CD14-positive monocyte (primary cell): ENCODE data around the gene CIB1. TPM values are rescaled to one million over a fixed set of nuclear protein-coding genes. Genes with fewer than 3 reads are reported as not detected.

Source experiments
- DNase-seq, 3 donors: peaks; one replicate each; pipeline ENCODE4 v3.0.0-alpha.2; 2011 to 2022
- H2AFZ ChIP-seq: 2 replicates; pipeline ENCODE4 v1.6.0; 2012; ENCODE audit warnings: mild to moderate bottlenecking, low read depth, low read length, inconsistent platforms; ENCODE audit not compliant: insufficient read depth, poor library complexity, severe bottlenecking
- H3K27ac ChIP-seq, 2 donors: 1 replicate in 1 of 2; 2 replicates in 1 of 2; pipeline ENCODE4 v1.5.1; 2012 to 2013; ENCODE audit warnings: low read length in 2 of 2, control low read depth in 1 of 2, inconsistent platforms in 1 of 2, low read depth in 1 of 2, mild to moderate bottlenecking in 1 of 2
- H3K27me3 ChIP-seq, 2 donors: one replicate each; pipeline versions ENCODE4 v1.6.0 to v1.6.1; 2011 to 2013; ENCODE audit warnings: low read length in 2 of 2; ENCODE audit not compliant: control insufficient read depth in 2 of 2, insufficient read depth in 2 of 2
- H3K36me3 ChIP-seq, 2 donors: replicated peaks in 1 of 2; 1 replicate in 1 of 2; 2 replicates in 1 of 2; pipeline versions ENCODE4 v1.5.1 to v1.6.1; 2012 to 2013; ENCODE audit warnings: low read length in 2 of 2, control low read depth in 1 of 2, inconsistent platforms in 1 of 2, mild to moderate bottlenecking in 1 of 2; ENCODE audit not compliant: insufficient read depth in 2 of 2, control insufficient read depth in 1 of 2
- H3K4me1 ChIP-seq, 2 donors: 1 replicate in 1 of 2; 2 replicates in 1 of 2; pipeline versions ENCODE4 v1.5.1 to v1.6.1; 2012 to 2013; ENCODE audit warnings: low read length in 2 of 2, control low read depth in 1 of 2, inconsistent platforms in 1 of 2, mild to moderate bottlenecking in 1 of 2, moderate library complexity in 1 of 2; ENCODE audit not compliant: insufficient read depth in 2 of 2, control insufficient read depth in 1 of 2
- H3K4me2 ChIP-seq: replicated peaks from 2 replicates; pipeline ENCODE3; 2012; ENCODE audit warnings: low read length, moderate library complexity, mild to moderate bottlenecking; ENCODE audit not compliant: poor library complexity, severe bottlenecking; ENCODE audit errors: extremely low read depth
- H3K4me3 ChIP-seq, 3 experiments: fragments of 200-600 bp in 1 of 3; sonication (generic) in 1 of 3; replicated peaks in 1 of 3; 1 replicate in 2 of 3; 2 replicates in 1 of 3; pipeline ENCODE4 v1.5.1; 2011 to 2013; ENCODE audit warnings: low read length in 3 of 3, mild to moderate bottlenecking in 3 of 3, control low read depth in 2 of 3, low read depth in 2 of 3, inconsistent platforms in 1 of 3, moderate library complexity in 1 of 3
- H3K79me2 ChIP-seq: 2 replicates; pipeline ENCODE4 v1.6.0; 2012; ENCODE audit warnings: mild to moderate bottlenecking, control low read depth, inconsistent platforms, low read length, moderate library complexity; ENCODE audit not compliant: insufficient read depth
- H3K9ac ChIP-seq: 2 replicates; pipeline ENCODE4 v1.6.0; 2017; ENCODE audit warnings: low read length, mild to moderate bottlenecking; ENCODE audit not compliant: insufficient read depth, poor library complexity, severe bottlenecking
- H3K9me3 ChIP-seq, 2 donors: replicated peaks in 1 of 2; 1 replicate in 1 of 2; 2 replicates in 1 of 2; pipeline versions ENCODE4 v1.5.1 to v1.6.1; 2012 to 2013; ENCODE audit warnings: low read length in 2 of 2, control low read depth in 1 of 2; ENCODE audit not compliant: control insufficient read depth in 1 of 2, insufficient read depth in 1 of 2
- H4K20me1 ChIP-seq: 2 replicates; pipeline ENCODE4 v1.6.0; 2012; ENCODE audit warnings: mild to moderate bottlenecking, low read length, control low read depth, moderate library complexity; ENCODE audit not compliant: insufficient read depth
- H3K27ac Mint-ChIP-seq, 7 donors: one replicate each; pipeline ENCODE4 v1.8.0; 2020; ENCODE audit warnings: mild to moderate bottlenecking in 7 of 7, mixed read lengths in 7 of 7, moderate library complexity in 6 of 7, inconsistent platforms in 2 of 7
- H3K27me3 Mint-ChIP-seq, 3 donors: one replicate each; pipeline ENCODE4 v1.8.0; 2021 to 2022; ENCODE audit warnings: low read depth in 3 of 3, mild to moderate bottlenecking in 3 of 3, mixed read lengths in 3 of 3, moderate library complexity in 3 of 3, inconsistent platforms in 1 of 3
- H3K36me3 Mint-ChIP-seq, 2 donors: one replicate each; pipeline ENCODE4 v1.8.0; 2020; ENCODE audit warnings: mixed read lengths in 2 of 2, inconsistent platforms in 1 of 2, mild to moderate bottlenecking in 1 of 2
- H3K4me1 Mint-ChIP-seq: one replicate; pipeline ENCODE4 v1.8.0; 2020; ENCODE audit warnings: mild to moderate bottlenecking, mixed read lengths
- H3K4me3 Mint-ChIP-seq, 2 donors: one replicate each; pipeline ENCODE4 v1.8.0; 2020; ENCODE audit warnings: mild to moderate bottlenecking in 2 of 2, mixed read lengths in 2 of 2, moderate library complexity in 1 of 2
- H3K9me3 Mint-ChIP-seq, 7 donors: one replicate each; pipeline ENCODE4 v1.8.0; 2020 to 2022; ENCODE audit warnings: mixed read lengths in 7 of 7, mild to moderate bottlenecking in 6 of 7, moderate library complexity in 6 of 7, inconsistent platforms in 2 of 7
- WGBS: methylation state at CpG from one replicate; pipeline ENCODE4 v1.1.5; 2013; ENCODE audit warnings: missing lambda C conversion rate; ENCODE audit not compliant: insufficient coverage; 5-methylcytosine and 5-hydroxymethylcytosine counted together
- intact Hi-C, 2 donors: fragments of 100-400 bp; cut with micrococcal nuclease; formaldehyde crosslinking; loops; one replicate each; pipeline versions ENCODE4 v1.15.0 to v1.15.1; 2023
- polyA plus RNA-seq, 3 donors: library from polyadenylated mRNA; depleted of rRNA in 1 of 3; unstranded in 2 of 3; stranded (reverse) in 1 of 3; fragments of 300-500 nt in 2 of 3; fragments of >200 nt in 1 of 3; fragmentation: Illumina TruSeq in 2 of 3; gene quantifications; 1 replicate in 2 of 3; 2 replicates in 1 of 3; pipeline ENCODE4 v1.2.3, GENCODE V29; 2012 to 2021
- TF ChIP-seq, protein P1 (sequence below): fragments of 200-600 bp; IDR thresholded peaks from one replicate; pipeline ENCODE4 v1.8.0; 2022; ENCODE audit warnings: antibody characterized with exemption, mild to moderate bottlenecking

Gene CIB1
- polyA plus RNA-seq, 3 donors: 77.5 to 197 (median 169) TPM

DNA sequence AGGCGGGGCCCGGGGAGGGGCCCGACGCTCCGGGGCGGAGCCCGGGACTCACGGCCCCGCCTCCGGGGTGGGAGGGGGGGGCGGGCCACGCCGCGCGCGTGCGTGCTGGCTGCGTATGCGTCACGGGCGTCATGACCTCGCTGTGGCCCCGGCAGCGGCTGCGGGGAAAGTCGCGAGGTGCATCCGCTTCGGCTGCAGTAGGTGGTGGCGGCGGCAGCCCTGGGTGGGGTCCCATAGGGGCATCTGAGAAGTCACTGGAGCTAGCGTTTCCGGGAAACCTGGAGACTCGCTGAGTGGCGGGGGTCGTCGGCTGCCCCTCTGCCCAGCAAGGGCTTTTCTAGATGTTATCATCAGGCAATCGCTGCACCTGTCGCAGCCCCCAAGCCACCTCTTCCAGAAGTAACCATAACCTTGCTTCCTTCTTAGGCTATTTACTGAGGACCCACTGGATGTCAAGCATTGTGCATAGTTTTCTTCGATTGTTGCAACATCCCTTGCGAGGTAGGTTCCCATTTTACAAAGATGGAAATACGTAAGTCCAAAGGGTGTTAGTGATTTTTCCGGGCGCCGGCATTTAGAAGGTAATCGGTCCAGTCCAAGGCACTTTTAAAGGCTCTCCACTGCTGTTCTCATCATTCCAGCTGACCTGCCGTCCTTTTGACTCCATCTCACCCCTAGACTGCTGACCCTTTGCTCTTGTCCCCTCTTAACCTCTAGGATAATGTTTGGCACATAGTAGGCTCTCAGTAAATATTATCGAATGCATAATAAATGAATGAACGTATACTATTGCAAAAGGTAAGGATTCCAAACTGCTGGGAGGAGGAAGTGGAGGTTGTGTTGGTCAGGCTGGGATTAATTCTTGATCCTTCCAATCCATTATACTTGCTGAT is 601 bp upstream of the CIB1 start, which contains the start of gene GDPGP1:
GDPGP1 (plus strand) TSS at position 114 of the 893 bp plus-strand sequence. CDS start 6,700 bp downstream, outside the sequence.
- Histone ChIP-seq H3K4me1 (peaks cover 41 to 47% of the 10 kb centered on the region in 2 donors), H3K27me3 (no peaks in the 10 kb centered on the region), H2AFZ (peak within 1 kb of the TSS; percentile 70), H3K9me3 (no peaks in the 10 kb centered on the region), H3K4me3 (peak within 1 kb of the TSS; percentile 73 to 96 (median 91)), H3K4me2 (peak within 1 kb of the TSS; percentile 94), H4K20me1 (peaks cover 21% of the 10 kb centered on the region), H3K79me2 (peaks cover 32% of the 10 kb centered on the region), H3K36me3 (peaks cover 24 to 39% of the 10 kb centered on the region in 2 donors), H3K9ac (peak within 1 kb of the TSS; percentile 95), H3K27ac (peak within 1 kb of the TSS; percentile 78 to 95)
- DNase-seq: peak in 2 of 3 donors; percentile 51 to 57
- intact Hi-C loops: loop anchor here (2.0 to 10.0 kb wide), 4 partner anchors 30 to 660 kb away; partner anchors contain the start of genes NGRN (in 2 of the 2), IQGAP1 (in 1 of the 2) and TICRR (in 1 of the 2)
- peaks cover 44 to 57% of the 10 kb centered on the region in 2 donors for H3K36me3 Mint-ChIP-seq
- peaks cover 0 to 2% (median 0%) of the 10 kb centered on the region in 7 donors for H3K9me3 Mint-ChIP-seq
- TF ChIP-seq, protein P1, sequence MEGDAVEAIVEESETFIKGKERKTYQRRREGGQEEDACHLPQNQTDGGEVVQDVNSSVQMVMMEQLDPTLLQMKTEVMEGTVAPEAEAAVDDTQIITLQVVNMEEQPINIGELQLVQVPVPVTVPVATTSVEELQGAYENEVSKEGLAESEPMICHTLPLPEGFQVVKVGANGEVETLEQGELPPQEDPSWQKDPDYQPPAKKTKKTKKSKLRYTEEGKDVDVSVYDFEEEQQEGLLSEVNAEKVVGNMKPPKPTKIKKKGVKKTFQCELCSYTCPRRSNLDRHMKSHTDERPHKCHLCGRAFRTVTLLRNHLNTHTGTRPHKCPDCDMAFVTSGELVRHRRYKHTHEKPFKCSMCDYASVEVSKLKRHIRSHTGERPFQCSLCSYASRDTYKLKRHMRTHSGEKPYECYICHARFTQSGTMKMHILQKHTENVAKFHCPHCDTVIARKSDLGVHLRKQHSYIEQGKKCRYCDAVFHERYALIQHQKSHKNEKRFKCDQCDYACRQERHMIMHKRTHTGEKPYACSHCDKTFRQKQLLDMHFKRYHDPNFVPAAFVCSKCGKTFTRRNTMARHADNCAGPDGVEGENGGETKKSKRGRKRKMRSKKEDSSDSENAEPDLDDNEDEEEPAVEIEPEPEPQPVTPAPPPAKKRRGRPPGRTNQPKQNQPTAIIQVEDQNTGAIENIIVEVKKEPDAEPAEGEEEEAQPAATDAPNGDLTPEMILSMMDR: no peak
- peak within 1 kb of the TSS; percentile 88 to 96 (median 93) for H3K27ac Mint-ChIP-seq
- H3K4me1 Mint-ChIP-seq: peaks cover 42% of the 10 kb centered on the region
- peak within 1 kb of the TSS; percentile 80 to 90 for H3K4me3 Mint-ChIP-seq
- WGBS: under 1% methylated on average over 39 of the region's 49 CpGs
- peaks cover 0 to 1% (median 0%) of the 10 kb centered on the region in 3 donors for H3K27me3 Mint-ChIP-seq

DNA sequence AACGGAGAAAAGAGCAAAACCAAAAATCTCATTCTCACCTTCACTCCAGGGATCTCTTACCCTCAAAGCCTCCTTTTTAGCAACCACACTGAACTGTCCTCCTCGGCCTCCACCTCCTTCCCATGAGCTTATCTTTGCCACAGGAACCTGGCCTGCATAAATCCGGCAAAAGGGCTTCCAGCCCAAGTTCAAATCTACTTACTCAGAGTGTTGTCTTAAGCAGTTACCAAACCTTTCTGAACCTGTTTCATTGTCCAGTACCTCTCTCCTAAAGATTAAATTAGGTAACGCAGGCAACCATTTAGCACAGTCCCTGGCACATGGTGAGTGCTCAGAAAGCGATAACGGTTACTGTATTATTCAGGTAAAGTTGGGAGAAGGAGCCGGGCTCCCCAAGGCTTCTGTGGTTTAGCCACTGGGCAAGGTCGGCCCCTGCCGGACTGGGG is 777 bp downstream of the CIB1 start:
- Histone ChIP-seq H3K9me3 (no peaks in the 10 kb centered on the region), H3K4me3 (peak overlapping the region; percentile 73 to 96 (median 82)), H4K20me1 (peaks cover 35% of the 10 kb centered on the region), H3K27me3 (no peaks in the 10 kb centered on the region), H3K36me3 (peaks cover 28 to 43% of the 10 kb centered on the region in 2 donors), H3K4me2 (peak overlapping the region; percentile 94), H2AFZ (peak overlapping the region; percentile 70), H3K79me2 (peaks cover 32% of the 10 kb centered on the region), H3K27ac (peak overlapping the region; percentile 78 to 95), H3K4me1 (peaks cover 41 to 47% of the 10 kb centered on the region in 2 donors), H3K9ac (peak overlapping the region; percentile 95)
- intact Hi-C loops: loop anchor here (5.0 to 10.0 kb wide), 3 partner anchors 34 to 658 kb away; partner anchors contain the start of genes IQGAP1 (in 1 of the 2), NGRN (in 1 of the 2) and TICRR (in 1 of the 2)
- Mint-ChIP-seq H3K9me3 (peaks cover 0 to 1% (median 0%) of the 10 kb centered on the region in 7 donors), H3K27ac (peak overlapping the region; percentile 86 to 96 (median 89)), H3K36me3 (peaks cover 46 to 59% of the 10 kb centered on the region in 2 donors), H3K4me1 (peaks cover 40% of the 10 kb centered on the region), H3K4me3 (peak overlapping the region; percentile 77 to 87), H3K27me3 (peaks cover 0 to 1% (median 0%) of the 10 kb centered on the region in 3 donors)
- WGBS: 17% methylated on average over 8 of the region's 9 CpGs
- TF ChIP-seq, protein P1: no peak
- peak in 1 of 3 donors; percentile 56 for DNase-seq
